ENCODE results near the gene MTURN. TPM values are rescaled to one million over a fixed set of nuclear protein-coding genes. Genes with fewer than 3 reads are reported as not detected.

MTURN gene
- total and polyA plus RNA-seq, 8 donors = 8.7 to 14.9 (median 11.4) TPM

- Histone ChIP-seq H3K9me3 (no peaks in the 10 kb centered on the region), H3K27ac (no peak overlapping the region), H3K4me1 (no peaks in the 10 kb centered on the region), H3K36me3 (no peaks in the 10 kb centered on the region), H3K4me3 (no peak overlapping the region), H3K27me3 (no peaks in the 10 kb centered on the region)
- WGBS, 2 donors = 80 to 86% methylated on average over 5 of the region's 5 CpGs
- TF ChIP-seq, protein P1, sequence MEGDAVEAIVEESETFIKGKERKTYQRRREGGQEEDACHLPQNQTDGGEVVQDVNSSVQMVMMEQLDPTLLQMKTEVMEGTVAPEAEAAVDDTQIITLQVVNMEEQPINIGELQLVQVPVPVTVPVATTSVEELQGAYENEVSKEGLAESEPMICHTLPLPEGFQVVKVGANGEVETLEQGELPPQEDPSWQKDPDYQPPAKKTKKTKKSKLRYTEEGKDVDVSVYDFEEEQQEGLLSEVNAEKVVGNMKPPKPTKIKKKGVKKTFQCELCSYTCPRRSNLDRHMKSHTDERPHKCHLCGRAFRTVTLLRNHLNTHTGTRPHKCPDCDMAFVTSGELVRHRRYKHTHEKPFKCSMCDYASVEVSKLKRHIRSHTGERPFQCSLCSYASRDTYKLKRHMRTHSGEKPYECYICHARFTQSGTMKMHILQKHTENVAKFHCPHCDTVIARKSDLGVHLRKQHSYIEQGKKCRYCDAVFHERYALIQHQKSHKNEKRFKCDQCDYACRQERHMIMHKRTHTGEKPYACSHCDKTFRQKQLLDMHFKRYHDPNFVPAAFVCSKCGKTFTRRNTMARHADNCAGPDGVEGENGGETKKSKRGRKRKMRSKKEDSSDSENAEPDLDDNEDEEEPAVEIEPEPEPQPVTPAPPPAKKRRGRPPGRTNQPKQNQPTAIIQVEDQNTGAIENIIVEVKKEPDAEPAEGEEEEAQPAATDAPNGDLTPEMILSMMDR (IDR thresholded peaks at IDR 0.05) = no peak
- intact Hi-C loops (cut with DNase I) = no loop called here
- ATAC-seq = no peak
- no peak for DNase-seq
- no peak for FAIRE-seq
Measured at GRCh38 chr7:30209951-30210350, 75.2 kb downstream of the MTURN start.

Other genes starting within 250 kb of the MTURN start
- gene SCRN1, start 145.2 kb upstream of the MTURN start, total RNA-seq = 10 to 100 TPM; 25.6 to 48.0 (median 34.8) TPM
- 10 to 100 TPM in 1 of 2 donors, 1 to 10 TPM in 1; 7.7 to 22.3 TPM for gene SCRN1, start 145.2 kb upstream of the MTURN start, polyA plus RNA-seq
- 10 to 100 TPM in 3 of 6 donors, 1 to 10 TPM in 3; 3.8 to 12.7 (median 8.4) TPM for gene FKBP14, start 108.3 kb upstream of the MTURN start, total RNA-seq
- 1 to 10 TPM; 3.3 to 5.1 TPM for gene FKBP14, start 108.3 kb upstream of the MTURN start, polyA plus RNA-seq
- gene PLEKHA8, start 106.6 kb upstream of the MTURN start, total RNA-seq = 1 to 10 TPM; 3.3 to 9.7 (median 4.7) TPM
- gene PLEKHA8, start 106.6 kb upstream of the MTURN start, polyA plus RNA-seq = 1 to 10 TPM; 1.7 to 1.9 TPM
- 10 to 100 TPM in 5 of 6 donors, 1 to 10 TPM in 1; 9.9 to 17.1 (median 11.8) TPM for gene ZNRF2, start 149.6 kb downstream of the MTURN start, total RNA-seq
- 1 to 10 TPM; 4.9 to 7.6 TPM for gene ZNRF2, start 149.6 kb downstream of the MTURN start, polyA plus RNA-seq